HEK293 (cell line): ENCODE results near the gene SLC19A1.

Experiments used
- CTCF ChIA-PET: fragments of 350-600 bp; formaldehyde crosslinking; extraction: SDS; loops from one replicate; lab custom pipeline; 2021; ENCODE audit warnings: antibody characterized with exemption; lab: Yijun Ruan, JAX
- POLR2A ChIA-PET: fragments of 300-600 bp; formaldehyde crosslinking; extraction: SDS; loops from one replicate; lab custom pipeline; 2020; ENCODE audit warnings: antibody characterized with exemption, inconsistent platforms; lab: Yijun Ruan, JAX
- H3K27ac ChIP-seq: fragments of 200-500 bp; sonication (Bioruptor generic); 2 replicates; pipeline ENCODE4 v1.5.1; 2014; ENCODE audit warnings: low read depth, low read length, control low read depth, inconsistent platforms; ENCODE audit errors: extremely low read depth
- H3K36me3 ChIP-seq, 2 experiments: fragments of 200-500 bp in 1 of 2; sonication (Bioruptor generic) in 1 of 2; 1 replicate in 1 of 2; 2 replicates in 1 of 2; pipeline ENCODE4 v1.5.1; 2014 to 2017; ENCODE audit warnings: inconsistent platforms in 2 of 2, low read length in 2 of 2; ENCODE audit not compliant: control insufficient read depth in 2 of 2, insufficient read depth in 1 of 2
- H3K4me1 ChIP-seq: fragments of 200-500 bp; sonication (Bioruptor generic); 2 replicates; pipeline ENCODE4 v1.5.1; 2014; ENCODE audit warnings: mild to moderate bottlenecking, low read length, inconsistent platforms; ENCODE audit not compliant: control insufficient read depth, insufficient read depth
- H3K4me3 ChIP-seq: 2 replicates; pipeline ENCODE4 v1.5.1; 2011; ENCODE audit warnings: low read depth, mild to moderate bottlenecking, control low read depth, low read length, moderate library complexity
- H3K9me3 ChIP-seq: fragments of 200-500 bp; sonication (Bioruptor generic); 2 replicates; pipeline ENCODE4 v1.5.1; 2014; ENCODE audit warnings: low read depth, low read length, inconsistent platforms; ENCODE audit not compliant: control insufficient read depth, insufficient read depth
- GLI2 ChIP-seq: fragments of 450-650 bp; formaldehyde crosslinking; IDR thresholded peaks from 2 replicates; pipeline ENCODE4; 2017; ENCODE audit warnings: missing biosample characterization, missing genetic modification characterization, low read depth, borderline replicate concordance
- ZFP37 ChIP-seq: fragments of 450-650 bp; formaldehyde crosslinking; IDR thresholded peaks from 2 replicates; pipeline ENCODE4 v1.5.1; 2016; ENCODE audit warnings: missing biosample characterization, missing genetic modification characterization
- ZNF121 ChIP-seq: fragments of 450-650 bp; formaldehyde crosslinking; IDR thresholded peaks from 2 replicates; pipeline ENCODE4 v1.5.1; 2016; ENCODE audit warnings: missing biosample characterization, missing genetic modification characterization
- ZNF157 ChIP-seq: fragments of 450-650 bp; formaldehyde crosslinking; IDR thresholded peaks from 2 replicates; pipeline ENCODE4 v1.5.1; 2016; ENCODE audit warnings: missing biosample characterization, missing genetic modification characterization
- ZNF211 ChIP-seq: fragments of 450-650 bp; formaldehyde crosslinking; IDR thresholded peaks from 2 replicates; pipeline ENCODE4 v1.5.1; 2016; ENCODE audit warnings: low read depth, missing biosample characterization, missing genetic modification characterization
- ZNF449 ChIP-seq: fragments of 450-650 bp; formaldehyde crosslinking; IDR thresholded peaks from 2 replicates; pipeline ENCODE4 v1.5.1; 2017; ENCODE audit warnings: missing biosample characterization, mild to moderate bottlenecking, missing genetic modification characterization, moderate library complexity
- ZNF473 ChIP-seq: fragments of 450-650 bp; formaldehyde crosslinking; IDR thresholded peaks from 2 replicates; pipeline ENCODE4 v1.5.1; 2017; ENCODE audit warnings: missing biosample characterization, missing genetic modification characterization
- ZNF501 ChIP-seq: fragments of 450-650 bp; formaldehyde crosslinking; IDR thresholded peaks from 2 replicates; pipeline ENCODE4 v1.5.1; 2016; ENCODE audit warnings: missing biosample characterization, missing genetic modification characterization
- ZNF510 ChIP-seq: fragments of 450-650 bp; formaldehyde crosslinking; IDR thresholded peaks from 2 replicates; pipeline ENCODE4 v1.5.1; 2018; ENCODE audit warnings: mild to moderate bottlenecking, missing genetic modification characterization, missing biosample characterization; ENCODE audit not compliant: insufficient replicate concordance
- ZNF518A ChIP-seq: fragments of 450-650 bp; formaldehyde crosslinking; conservative IDR thresholded peaks from 2 replicates; pipeline ENCODE4 v1.5.1; 2016; ENCODE audit warnings: low read depth, missing biosample characterization, missing genetic modification characterization
- ZNF555 ChIP-seq: fragments of 450-650 bp; formaldehyde crosslinking; conservative IDR thresholded peaks from 2 replicates; pipeline ENCODE4 v1.5.1; 2017; ENCODE audit warnings: missing biosample characterization, mild to moderate bottlenecking, missing genetic modification characterization, inconsistent platforms
- ZNF558 ChIP-seq: fragments of 450-650 bp; formaldehyde crosslinking; IDR thresholded peaks from 2 replicates; pipeline ENCODE4 v1.5.1; 2016; ENCODE audit warnings: missing biosample characterization, missing genetic modification characterization
- ZNF600 ChIP-seq: fragments of 450-650 bp; formaldehyde crosslinking; IDR thresholded peaks from 2 replicates; pipeline ENCODE4 v1.5.1; 2016; ENCODE audit warnings: missing biosample characterization, missing genetic modification characterization
- ZNF629 ChIP-seq: fragments of 450-650 bp; formaldehyde crosslinking; IDR thresholded peaks from 2 replicates; pipeline ENCODE4 v1.5.1; 2017; ENCODE audit warnings: missing biosample characterization, missing genetic modification characterization
- ZNF658 ChIP-seq: fragments of 450-650 bp; formaldehyde crosslinking; IDR thresholded peaks from 2 replicates; pipeline ENCODE4; 2016; ENCODE audit warnings: missing biosample characterization, missing genetic modification characterization
- ZSCAN5A ChIP-seq: fragments of 450-650 bp; formaldehyde crosslinking; IDR thresholded peaks from 2 replicates; pipeline ENCODE4 v1.5.1; 2016; ENCODE audit warnings: missing biosample characterization, missing genetic modification characterization
- TF ChIP-seq, protein P1 (sequence below): fragments of 450-650 bp; formaldehyde crosslinking; IDR thresholded peaks from 2 replicates; pipeline ENCODE4 v1.5.1; 2016; ENCODE audit warnings: missing biosample characterization, missing genetic modification characterization, borderline replicate concordance
- TF ChIP-seq, protein P2 (sequence below): fragments of 450-650 bp; formaldehyde crosslinking; IDR thresholded peaks from 2 replicates; pipeline ENCODE4 v1.5.1; 2016; ENCODE audit warnings: missing biosample characterization, missing genetic modification characterization, borderline replicate concordance

The SLC19A1 gene

DNA sequence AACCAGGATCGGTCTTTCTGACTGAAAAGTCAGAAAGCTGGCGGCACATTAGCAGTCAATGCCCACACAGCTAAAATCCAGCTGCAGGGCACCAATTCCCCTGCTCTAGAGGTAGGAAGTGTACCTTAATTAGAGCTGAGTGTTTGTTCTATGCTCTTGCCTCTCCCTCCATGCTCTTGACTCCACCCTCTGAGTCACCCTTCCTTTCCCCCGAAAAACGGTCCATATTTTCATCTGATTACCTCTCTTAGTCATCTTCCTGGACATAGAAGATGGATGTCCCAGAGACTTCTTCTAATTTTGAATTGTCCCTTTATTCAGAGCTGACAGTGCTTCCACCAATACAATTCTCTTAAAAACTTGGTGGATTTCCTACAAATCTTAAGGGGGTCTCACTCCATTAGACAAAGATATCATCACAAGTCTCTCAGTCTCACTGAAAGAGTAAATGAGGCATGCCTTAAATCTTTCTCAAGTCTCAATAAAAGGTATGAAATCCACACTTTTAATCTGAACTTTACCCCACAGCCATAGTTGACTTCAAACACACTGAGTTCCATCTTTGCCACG, 44.1 kb upstream of the SLC19A1 start (continued):
- TF ChIP-seq ZFP37 (tag by site-specific recombination), result no peak
- 0 out of 2 replicates have a peak, but pooled peaks have one; percentile 37 for TF ChIP-seq ZNF558
- TF ChIP-seq, protein P1, sequence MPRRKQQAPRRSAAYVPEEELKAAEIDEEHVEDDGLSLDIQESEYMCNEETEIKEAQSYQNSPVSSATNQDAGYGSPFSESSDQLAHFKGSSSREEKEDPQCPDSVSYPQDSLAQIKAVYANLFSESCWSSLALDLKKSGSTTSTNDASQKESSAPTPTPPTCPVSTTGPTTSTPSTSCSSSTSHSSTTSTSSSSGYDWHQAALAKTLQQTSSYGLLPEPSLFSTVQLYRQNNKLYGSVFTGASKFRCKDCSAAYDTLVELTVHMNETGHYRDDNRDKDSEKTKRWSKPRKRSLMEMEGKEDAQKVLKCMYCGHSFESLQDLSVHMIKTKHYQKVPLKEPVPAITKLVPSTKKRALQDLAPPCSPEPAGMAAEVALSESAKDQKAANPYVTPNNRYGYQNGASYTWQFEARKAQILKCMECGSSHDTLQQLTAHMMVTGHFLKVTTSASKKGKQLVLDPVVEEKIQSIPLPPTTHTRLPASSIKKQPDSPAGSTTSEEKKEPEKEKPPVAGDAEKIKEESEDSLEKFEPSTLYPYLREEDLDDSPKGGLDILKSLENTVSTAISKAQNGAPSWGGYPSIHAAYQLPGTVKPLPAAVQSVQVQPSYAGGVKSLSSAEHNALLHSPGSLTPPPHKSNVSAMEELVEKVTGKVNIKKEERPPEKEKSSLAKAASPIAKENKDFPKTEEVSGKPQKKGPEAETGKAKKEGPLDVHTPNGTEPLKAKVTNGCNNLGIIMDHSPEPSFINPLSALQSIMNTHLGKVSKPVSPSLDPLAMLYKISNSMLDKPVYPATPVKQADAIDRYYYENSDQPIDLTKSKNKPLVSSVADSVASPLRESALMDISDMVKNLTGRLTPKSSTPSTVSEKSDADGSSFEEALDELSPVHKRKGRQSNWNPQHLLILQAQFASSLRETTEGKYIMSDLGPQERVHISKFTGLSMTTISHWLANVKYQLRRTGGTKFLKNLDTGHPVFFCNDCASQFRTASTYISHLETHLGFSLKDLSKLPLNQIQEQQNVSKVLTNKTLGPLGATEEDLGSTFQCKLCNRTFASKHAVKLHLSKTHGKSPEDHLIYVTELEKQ (tag by site-specific recombination), result no peak
- no peak for TF ChIP-seq GLI2 (tag by site-specific recombination)
- TF ChIP-seq, protein P2, sequence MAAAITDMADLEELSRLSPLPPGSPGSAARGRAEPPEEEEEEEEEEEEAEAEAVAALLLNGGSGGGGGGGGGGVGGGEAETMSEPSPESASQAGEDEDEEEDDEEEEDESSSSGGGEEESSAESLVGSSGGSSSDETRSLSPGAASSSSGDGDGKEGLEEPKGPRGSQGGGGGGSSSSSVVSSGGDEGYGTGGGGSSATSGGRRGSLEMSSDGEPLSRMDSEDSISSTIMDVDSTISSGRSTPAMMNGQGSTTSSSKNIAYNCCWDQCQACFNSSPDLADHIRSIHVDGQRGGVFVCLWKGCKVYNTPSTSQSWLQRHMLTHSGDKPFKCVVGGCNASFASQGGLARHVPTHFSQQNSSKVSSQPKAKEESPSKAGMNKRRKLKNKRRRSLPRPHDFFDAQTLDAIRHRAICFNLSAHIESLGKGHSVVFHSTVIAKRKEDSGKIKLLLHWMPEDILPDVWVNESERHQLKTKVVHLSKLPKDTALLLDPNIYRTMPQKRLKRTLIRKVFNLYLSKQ (tag by site-specific recombination), result no peak
- TF ChIP-seq ZNF658 (tag by site-specific recombination), result no peak
- no peak for TF ChIP-seq ZNF449 (tag by site-specific recombination)
- TF ChIP-seq ZNF121 (tag by site-specific recombination), result no peak
- no peak for TF ChIP-seq ZNF473 (tag by site-specific recombination)
- TF ChIP-seq ZNF510 (tag by site-specific recombination), result no peak
- TF ChIP-seq ZNF501 (tag by site-specific recombination), result no peak
- TF ChIP-seq ZNF629 (tag by site-specific recombination), result 0 out of 2 replicates have a peak, but pooled peaks have one; percentile 44

DNA sequence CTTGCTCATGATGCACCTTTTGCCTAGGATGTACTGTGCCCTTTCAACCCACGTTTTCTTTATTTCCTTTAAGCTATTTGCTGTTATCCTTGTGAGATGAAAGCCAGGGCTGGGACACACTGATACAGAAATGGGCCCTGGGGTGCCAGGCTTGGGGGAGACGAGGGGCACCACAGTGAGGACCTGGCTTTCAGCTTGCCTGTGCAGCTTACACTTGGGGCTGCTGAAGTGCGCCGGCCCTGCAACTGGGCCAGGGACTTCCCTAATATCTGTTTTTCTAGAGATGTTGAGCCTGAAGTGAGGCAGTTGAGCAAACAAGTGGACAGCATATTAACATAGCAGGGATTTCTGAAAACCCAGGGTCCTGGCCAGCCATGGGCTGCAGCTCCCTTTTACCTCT, 42.5 kb upstream of the SLC19A1 start:
- Histone ChIP-seq H3K4me1 (no peaks in the 10 kb centered on the region), H3K27ac (no peak overlapping the region), H3K4me3 (no peak overlapping the region), H3K9me3 (no peaks in the 10 kb centered on the region), H3K36me3 (no peaks in the 10 kb centered on the region)
- POLR2A ChIA-PET, result no interaction called here
- TF ChIP-seq ZSCAN5A (no peak), ZNF211 (tag by site-specific recombination) (no peak), ZNF518A (tag by site-specific recombination) (no peak), ZNF157 (tag by site-specific recombination) (no peak), ZNF555 (tag by site-specific recombination) (no peak), ZNF600 (no peak)
- CTCF ChIA-PET, result interaction anchor here (0.6 to 1.9 kb wide), 3 partner anchors 12 to 299 kb away, joined by 3 to 15 read pairs (median 4); no protein-coding TSS in a partner anchor
